Measurements from ENCODE around the gene KIT.

The KIT gene

GRCh38 chr4:54741202-54741601, 83.4 kb downstream of the KIT start:
- no peak for DNase-seq (ENCODE audit: extremely low read depth in 1 of 2, low read depth in 1 of 2)

DNA sequence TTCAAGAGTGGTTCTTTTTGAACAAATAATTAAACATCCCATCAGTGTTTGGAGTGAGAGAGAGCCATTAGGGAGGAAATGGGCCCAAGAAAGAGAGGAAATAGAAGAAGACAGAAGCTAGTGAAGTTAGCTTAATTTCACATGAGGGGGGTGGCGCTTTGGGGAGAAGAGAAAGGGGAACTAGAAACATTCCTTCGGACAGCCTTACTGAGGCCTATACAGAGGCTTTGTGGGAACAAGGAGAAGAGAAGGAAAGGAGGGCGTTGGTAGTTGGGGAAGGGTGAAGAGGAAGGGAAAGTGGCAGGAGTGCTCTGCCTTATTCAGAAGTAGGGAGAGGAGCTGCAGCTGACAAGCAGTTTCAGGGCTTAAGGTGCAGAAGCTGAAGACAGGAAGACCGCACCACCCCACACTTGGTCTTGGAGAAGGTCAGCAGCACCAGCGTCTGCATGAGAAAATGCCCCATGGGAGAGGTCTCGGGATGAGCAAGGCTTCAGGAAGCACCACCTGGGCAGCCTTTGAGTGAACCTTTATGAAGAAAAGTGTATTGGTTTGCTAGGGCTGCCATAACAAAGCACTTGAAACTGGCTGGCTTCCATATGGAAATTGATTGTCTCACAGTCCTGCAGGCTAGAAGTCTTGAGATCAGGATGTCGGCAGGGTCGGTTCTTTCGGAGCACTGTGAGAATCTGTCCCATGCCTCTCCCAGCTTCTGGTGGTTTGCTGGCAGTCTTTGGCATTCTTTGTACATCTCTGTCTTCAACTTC, 85.1 kb downstream of the KIT start:
- no peak for DNase-seq (ENCODE audit: extremely low read depth in 1 of 2, low read depth in 1 of 2)

- no peak for DNase-seq (ENCODE audit: extremely low read depth in 1 of 2, low read depth in 1 of 2)
Observed at GRCh38 chr4:54743562-54743961, 85.8 kb downstream of the KIT start.

- DNase-seq (ENCODE audit: extremely low read depth in 1 of 2, low read depth in 1 of 2), result no peak
Observed at GRCh38 chr4:54744487-54744886, 86.7 kb downstream of the KIT start.

GRCh38 chr4:54745031-54745770, 87.4 kb downstream of the KIT start:
- no peak for DNase-seq (ENCODE audit: extremely low read depth in 1 of 2, low read depth in 1 of 2)

DNA sequence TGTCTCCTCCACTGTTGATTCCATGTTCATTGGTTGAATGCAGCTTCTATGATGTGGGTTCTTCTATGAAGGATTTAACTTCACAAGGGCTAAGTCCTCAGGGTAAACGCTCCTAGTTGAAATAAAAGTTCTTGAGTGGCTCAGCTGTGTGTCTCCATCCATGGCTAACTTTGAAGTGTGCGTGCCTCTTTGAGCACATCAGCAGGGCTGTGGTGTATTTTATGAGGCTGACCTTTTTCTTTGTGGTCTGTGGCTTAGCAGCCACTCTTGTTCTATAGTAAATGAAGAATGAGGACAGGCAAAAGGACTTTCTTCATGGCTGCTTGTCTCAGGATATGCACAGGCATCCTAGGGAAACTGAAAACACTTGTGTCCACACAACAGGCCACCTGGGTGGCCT, 88.5 kb downstream of the KIT start:
- no peak for DNase-seq (ENCODE audit: extremely low read depth in 1 of 2, low read depth in 1 of 2)

- DNase-seq (ENCODE audit: extremely low read depth in 1 of 2, low read depth in 1 of 2), result no peak
Observed at GRCh38 chr4:54750341-54750740, 92.6 kb downstream of the KIT start.

GRCh38 chr4:54754394-54754793, 96.6 kb downstream of the KIT start:
- DNase-seq (ENCODE audit: extremely low read depth in 1 of 2, low read depth in 1 of 2), result no peak

GRCh38 chr4:54764476-54764875, 106.7 kb downstream of the KIT start:
- DNase-seq (ENCODE audit: extremely low read depth in 1 of 2, low read depth in 1 of 2), result no peak

GRCh38 chr4:54767376-54767775, 109.6 kb downstream of the KIT start:
- DNase-seq (ENCODE audit: extremely low read depth in 1 of 2, low read depth in 1 of 2), result no peak

DNA sequence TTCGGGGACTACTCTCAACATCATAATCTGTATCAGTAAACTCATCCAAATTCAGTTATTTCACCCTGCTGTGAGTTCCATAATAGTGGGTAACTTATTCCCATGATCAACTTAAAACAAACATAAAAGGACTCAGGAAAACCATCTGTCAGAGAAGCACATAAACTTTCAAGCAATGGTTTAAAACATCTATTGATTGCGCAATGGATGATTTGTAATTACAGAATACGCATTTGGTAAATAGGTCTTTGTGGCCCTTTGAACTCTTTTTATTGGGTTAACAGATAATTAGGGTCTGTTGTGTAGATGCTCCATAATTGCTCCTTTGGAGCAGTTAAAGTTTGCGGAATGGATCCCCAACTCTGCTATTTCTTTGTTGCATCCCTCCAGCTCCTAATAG, 115.3 kb downstream of the KIT start:
- no peak for DNase-seq (ENCODE audit: extremely low read depth in 1 of 2, low read depth in 1 of 2)

DNA sequence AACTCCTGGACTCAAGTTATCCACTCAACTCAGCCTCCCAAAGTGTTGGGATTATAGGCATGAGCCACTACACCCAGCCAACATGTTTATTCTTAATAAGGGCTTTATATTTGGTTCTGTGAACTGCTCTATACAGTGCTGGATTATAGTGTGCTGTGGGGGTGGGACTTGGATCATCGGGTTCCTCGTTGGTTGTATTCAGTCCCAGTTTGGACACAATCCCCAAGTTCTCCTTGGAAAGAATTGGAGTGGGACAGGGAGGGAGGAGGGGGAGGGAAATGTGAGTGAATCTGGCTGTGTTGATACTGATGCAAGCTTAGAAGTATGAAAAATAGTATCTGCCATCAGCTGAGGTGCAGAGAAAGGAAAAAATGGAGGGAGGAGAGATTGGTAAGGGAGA, 121.3 kb downstream of the KIT start:
- DNase-seq (ENCODE audit: extremely low read depth in 1 of 2, low read depth in 1 of 2), result no peak

DNA sequence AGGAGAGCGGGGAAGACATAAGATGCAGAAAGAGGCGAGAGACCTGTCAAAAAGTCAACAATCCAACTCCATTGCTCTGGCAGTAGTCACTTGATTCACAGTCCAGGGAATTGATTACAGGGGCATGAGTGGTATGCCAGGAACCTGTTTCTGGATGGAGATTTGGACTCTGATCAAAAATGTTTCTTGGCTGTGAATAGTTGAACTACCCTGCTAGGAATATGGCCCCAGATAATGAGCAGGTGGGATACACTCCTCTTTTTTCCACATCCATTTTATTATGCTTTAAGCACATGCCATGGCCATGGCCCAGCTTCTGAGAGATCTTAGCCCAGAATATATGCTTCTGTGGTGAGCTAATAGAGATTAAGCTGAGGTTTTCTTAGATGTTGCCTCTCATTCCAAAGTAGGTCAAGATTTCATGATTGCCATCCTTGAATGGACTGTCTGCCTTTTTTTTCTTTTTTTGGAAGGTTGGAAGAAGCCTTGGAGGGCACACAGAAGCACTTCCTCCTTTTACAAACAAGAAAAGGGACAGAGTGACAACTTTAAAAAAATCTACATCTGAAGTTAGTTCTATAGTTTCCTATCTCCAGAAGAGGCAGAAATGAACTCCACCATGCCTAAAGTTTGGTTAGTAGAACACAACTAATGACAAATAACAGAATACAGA, 121.9 kb downstream of the KIT start:
- no peak for DNase-seq (ENCODE audit: extremely low read depth in 1 of 2, low read depth in 1 of 2)

GRCh38 chr4:54780149-54780495, 122.4 kb downstream of the KIT start:
- DNase-seq (ENCODE audit: extremely low read depth in 1 of 2, low read depth in 1 of 2), result no peak

- no peak for DNase-seq (ENCODE audit: extremely low read depth in 1 of 2, low read depth in 1 of 2)
Observed at GRCh38 chr4:54781756-54782155, 124.0 kb downstream of the KIT start.

GRCh38 chr4:54783402-54784110, 125.8 kb downstream of the KIT start:
- no peak for DNase-seq (ENCODE audit: extremely low read depth in 1 of 2, low read depth in 1 of 2)

- no peak for DNase-seq (ENCODE audit: extremely low read depth in 1 of 2, low read depth in 1 of 2)
Observed at GRCh38 chr4:54784161-54784671, 126.5 kb downstream of the KIT start.

All from stimulated activated CD8-positive, alpha-beta memory T cell treated with anti-CD3 and anti-CD28 coated beads, Interleukin-7, amount 100 ng/mL, for 48 hours (primary cell).